NCI-H187 treated with DMSO at 0.1 percent for 48 hours (cell line): ENCODE results near the gene AVL9.
"Not testable (repeated sequence)": the region's sequence is repeated elsewhere in the genome, so short reads cannot be mapped to it uniquely, and the experiment has no call there.

Experiments
- DNase-seq: peaks from one replicate; lab custom pipeline; 2025; lab: John Stamatoyannopoulos, UW

The AVL9 gene

DNA sequence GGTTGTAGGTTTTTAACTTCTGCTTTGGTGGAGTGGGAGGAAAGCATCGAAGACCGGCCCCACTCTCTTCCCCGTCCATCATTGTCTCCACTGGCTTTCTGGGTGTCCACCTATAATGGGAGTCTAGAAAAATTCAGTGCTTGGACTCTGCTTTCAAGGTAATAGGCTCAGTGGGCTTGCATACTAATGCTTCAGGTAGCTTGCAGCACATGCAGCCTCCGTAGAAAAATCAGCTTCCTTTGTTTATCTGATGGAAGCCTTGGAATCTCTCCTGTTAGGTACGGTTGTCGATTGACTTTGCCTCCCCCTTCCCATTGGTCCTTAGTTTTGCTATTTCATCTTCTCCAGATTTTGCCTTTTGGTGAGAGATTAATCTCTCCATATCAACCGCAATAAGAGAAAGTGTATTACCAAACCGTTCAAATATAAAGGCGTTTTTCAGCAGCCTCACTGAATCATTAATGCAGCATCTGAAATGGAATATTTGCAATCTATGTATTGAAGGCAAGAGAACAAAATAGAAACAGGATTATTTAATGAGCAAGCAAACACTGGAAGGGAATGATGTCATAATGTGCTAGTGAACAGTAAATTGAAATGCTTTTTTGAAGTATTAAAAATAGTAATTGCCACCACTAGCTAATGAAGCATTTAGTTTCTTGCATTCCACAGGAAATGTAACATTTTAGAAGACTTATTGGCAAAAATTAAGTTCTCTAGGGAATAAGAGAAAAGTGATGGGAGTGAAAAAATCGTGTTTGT, 944 bp downstream of the AVL9 start:
- DNase-seq = no peak

DNA sequence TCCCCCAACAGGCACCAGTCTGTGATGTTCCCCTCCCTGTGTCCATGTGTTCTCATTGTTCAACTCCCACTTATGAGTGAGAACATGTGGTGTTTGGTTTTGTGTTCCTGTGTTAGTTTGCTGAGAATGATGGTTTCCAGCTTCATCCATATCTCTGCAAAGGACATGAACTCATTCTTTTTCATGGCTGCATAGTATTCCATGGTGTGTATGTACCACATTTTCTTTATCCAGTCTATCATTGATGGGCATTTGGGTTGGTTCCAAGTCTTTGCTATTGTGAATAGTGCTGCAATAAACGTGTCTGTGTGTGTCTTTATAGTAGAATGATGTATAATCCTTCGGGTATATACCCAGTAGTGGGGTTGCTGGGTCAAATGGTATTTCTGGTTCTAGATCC, 4.5 kb downstream of the AVL9 start:
- not testable (repeated sequence) for DNase-seq

GRCh38 chr7:32500216-32500615, 4.9 kb downstream of the AVL9 start:
- not testable (repeated sequence) for DNase-seq

DNA sequence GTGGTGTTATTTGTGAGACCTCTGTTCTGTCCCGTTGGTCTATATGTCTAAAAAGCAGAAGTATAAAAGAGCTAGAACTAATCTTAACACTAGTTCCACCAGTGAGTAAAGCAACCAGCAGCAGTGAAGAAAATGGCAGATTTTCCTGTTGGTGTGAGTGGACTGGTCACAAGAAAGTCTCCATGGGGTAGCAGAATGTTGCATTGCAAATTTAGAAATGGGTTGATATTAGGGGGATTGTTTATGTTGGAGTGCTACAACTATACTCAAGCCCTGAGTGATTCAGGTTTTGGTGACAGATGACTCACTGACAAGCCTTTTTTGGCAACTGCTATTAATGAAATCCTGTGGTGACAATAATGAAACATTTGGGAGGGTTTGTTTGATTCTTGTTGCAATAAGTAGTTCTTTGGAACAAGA, 5.6 kb downstream of the AVL9 start:
- DNase-seq = no peak

DNA sequence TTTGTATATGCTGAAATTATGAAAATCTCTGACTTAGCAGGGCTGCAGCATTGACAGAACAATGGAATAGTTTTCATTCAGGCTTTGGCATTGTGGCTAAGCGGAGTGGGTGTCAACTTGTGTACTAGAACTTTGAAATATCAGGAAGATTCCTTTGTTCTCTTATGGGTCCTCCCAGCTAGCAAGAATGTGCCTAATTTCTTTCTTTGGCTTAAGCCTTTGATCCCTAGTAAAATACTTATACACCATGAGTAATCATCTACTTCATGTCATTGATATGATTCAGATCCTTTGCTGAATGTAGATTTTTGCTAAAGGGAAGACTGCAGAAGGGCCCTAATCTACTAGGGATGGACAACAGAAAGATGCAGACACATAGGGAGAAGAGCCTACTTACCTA, 6.2 kb downstream of the AVL9 start:
- no peak for DNase-seq

- no peak for DNase-seq
These were observed 7.4 kb downstream of the AVL9 start for GRCh38 chr7:32502728-32503127.

GRCh38 chr7:32506266-32507054, 11.2 kb downstream of the AVL9 start:
- no peak for DNase-seq

DNA sequence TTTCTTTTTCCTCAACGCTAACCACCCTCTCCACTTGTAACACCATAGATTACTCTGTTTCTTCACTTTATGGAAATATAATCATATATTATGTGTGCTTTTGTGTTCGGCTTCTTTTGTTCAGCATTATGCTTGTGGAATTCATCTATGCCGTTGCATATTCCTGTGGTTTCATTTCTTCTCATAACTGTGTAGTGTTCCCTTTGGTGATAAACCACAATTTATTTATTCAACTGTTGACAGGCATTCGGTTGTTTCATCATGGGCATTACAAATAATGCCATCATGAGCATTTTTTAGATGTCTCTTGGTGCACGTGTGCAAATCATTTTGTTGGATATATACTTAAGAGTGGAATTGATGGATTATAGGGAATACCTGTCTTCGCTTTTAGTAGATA, 12.1 kb downstream of the AVL9 start:
- DNase-seq = no peak

GRCh38 chr7:32511791-32512190, 16.5 kb downstream of the AVL9 start:
- DNase-seq = no peak

DNA sequence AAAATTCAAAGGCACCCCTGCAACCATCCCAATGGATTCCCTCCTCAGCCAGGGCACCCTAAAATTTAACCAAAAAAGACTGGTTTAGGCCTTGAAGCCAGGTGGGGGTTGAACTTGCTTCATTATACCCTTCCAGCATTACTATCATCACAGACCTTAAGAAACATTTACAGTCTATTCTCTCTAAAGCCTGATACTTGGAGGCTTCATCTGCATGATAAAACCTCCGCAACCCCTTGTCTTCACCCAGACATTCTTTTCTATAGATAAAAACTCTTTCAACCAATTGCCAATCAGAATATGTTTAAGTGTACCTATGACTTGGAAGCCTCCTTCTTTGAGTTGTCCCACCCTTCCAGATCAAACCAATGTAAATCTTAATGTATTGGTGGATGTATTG, 17.9 kb downstream of the AVL9 start:
- no peak for DNase-seq

DNA sequence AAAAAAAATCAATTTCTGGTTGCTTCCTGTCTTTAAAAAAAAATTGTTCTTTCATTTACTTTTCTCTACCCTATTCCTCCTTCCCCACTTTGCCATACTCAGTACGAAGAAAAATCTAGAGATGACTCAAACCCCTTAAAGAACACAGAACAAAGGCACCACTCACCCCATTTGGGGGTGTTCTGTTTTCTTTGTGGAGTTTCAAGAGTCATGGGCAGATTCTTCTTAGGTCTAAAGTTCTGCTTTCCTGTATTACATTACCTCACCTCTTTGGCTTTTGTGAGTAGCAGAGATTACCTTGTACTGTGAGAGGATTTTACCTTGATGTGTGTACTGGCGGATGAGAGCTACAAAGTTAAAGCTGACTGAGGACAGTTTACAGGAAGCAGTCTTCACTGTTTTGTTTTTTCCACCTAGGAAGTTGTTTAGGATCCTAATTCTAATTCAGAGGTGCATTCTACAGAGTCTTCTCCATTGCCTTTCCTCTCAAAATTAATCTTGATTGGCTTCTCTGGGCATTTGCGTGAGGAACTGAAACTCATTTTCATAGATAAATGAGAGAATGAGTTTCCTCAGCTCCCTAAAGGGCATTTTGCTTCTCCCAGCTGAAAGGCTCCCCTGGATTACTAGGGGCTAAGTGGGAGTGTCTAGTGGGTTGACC, 20.7 kb downstream of the AVL9 start:
- no peak for DNase-seq

GRCh38 chr7:32516551-32517100, 21.3 kb downstream of the AVL9 start:
- no peak for DNase-seq

DNA sequence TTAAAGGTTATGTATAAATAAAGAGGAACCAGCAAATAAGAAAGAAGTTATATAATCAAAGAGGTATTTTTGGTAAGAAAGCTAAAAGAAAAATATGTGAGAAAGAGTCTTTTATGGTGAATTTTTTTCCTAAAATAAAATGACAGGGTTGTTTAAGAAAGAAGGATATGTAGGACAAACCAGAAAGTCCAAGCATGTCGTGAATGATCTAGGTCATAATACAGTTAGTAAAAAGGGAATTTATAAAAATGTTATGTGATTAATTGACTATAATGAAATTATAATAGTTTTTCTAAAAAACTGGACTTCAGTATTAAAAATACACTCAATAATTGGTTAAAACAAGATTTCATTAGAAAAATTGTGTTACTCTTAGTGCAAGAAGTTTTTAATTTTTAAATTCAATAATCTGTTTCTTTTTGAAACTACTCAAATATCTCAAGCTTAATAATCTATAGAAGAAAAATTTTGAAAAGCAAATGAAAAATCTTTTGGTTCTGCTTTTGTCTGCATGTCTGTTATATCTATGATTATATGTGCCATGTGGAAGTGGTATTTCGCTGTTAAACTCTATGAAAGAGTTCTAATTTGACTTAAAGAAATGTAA, 23.3 kb downstream of the AVL9 start:
- no peak for DNase-seq

GRCh38 chr7:32519763-32520162, 24.5 kb downstream of the AVL9 start:
- no peak for DNase-seq

- DNase-seq = no peak
These were observed 27.6 kb downstream of the AVL9 start for GRCh38 chr7:32522746-32523530.

DNA sequence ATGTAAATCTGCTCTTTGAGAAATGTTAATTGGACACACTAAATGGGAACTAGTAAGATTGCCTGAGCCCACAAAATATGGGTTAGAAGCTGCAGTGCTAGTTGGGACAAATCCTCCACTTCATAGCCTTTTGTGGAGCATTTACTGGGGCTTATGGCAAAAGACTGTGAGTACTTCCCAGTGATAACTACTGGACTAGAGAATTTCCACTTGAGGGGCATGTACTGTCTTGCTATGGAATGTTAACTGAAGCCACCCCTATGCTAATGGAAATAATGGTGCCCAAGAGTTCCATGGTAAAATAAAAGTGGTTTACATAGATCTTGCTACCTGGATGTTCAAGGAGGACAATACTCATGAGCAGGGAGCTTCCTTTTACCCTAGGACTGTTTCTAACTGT, 29.3 kb downstream of the AVL9 start:
- DNase-seq = no peak

DNA sequence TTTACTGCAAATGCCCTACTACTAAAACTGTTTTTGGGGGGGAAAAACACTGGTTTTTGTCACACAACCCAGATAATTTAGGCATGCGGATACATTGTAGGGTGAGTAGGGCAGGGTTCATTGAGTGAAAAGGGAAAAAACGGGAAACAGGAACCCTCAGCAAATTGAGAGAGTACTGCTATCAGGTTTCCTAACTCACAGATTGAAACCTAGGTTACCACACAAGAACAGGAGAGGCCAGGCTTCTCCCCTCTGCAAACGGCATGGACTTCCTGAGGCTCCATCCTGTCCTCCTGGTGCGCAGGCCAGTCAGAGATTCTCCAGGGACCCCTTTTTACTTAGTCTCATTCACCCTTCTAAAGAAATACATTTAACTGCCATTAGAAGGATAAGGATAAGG, 30.6 kb downstream of the AVL9 start:
- DNase-seq = no peak

- DNase-seq = no peak
These were observed 36.1 kb downstream of the AVL9 start for GRCh38 chr7:32531402-32531801.

- DNase-seq = no peak
These were observed 36.8 kb downstream of the AVL9 start for GRCh38 chr7:32532086-32532485.

DNA sequence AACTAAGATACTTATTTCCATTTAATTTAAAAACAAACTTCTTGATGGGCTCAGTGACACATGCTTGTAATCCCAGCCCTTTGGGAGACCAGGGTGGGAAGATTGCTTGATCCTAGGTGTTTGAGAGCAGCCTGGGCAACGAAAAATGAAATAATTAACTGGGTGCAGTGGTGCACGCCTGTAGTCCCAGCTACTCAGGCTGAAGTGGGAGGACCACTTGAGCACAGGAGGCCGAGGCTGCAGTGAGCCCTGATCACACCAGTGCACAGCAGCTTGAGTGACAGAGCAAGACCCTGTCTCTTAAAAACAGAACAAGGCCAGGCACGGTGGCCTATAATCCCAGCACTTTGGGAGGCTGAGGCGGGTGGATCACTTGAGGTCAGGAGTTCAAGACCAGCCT, 37.4 kb downstream of the AVL9 start:
- DNase-seq = no peak

DNA sequence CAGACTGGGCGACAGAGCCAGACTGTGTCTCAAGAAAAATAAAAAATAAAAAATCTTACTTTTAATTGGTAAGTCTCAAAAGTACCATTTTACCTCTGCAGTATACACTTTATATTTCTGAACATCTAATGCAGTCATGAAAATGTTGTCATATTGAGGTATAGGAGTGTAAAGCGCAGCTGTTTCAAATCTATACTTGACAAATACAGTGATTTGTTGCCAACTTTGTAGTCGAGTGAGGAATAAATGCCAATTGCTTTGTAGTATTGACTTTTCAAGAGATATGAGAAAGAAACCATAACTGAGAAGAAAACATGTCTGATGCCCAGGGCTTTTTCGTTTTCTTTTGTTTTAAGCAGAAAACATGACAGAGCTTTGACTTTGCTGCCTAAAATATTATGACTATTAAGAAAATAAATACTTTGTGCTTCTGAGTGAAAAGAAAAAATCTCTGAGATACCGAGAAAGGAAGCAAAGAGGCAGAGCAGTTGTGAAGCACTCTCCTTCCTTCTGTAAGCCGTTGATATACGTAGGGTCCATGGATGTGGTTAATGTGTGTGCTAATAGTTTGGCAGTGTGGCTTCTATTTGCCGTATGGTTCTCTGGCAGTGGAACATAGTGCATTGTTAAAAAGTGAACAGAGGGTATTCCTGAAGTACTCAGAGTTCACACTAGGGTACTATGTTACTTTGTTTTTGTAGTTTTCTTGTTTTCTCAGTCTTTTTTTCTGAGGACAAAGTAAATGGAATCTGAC, 38.2 kb downstream of the AVL9 start:
- no peak for DNase-seq
